H9 (cell line): ENCODE measurements around the gene BNIP5. TPM values are rescaled to one million over a fixed set of nuclear protein-coding genes. Genes with fewer than 3 reads are reported as not detected.

Experiments
- DNase-seq: peaks from one replicate; pipeline ENCODE4 v3.0.0-alpha.2; 2017
- H2AFZ ChIP-seq: one replicate; pipeline ENCODE4 v1.6.1; 2013; ENCODE audit warnings: mild to moderate bottlenecking, low read length, control low read depth, moderate library complexity
- H2AK5ac ChIP-seq: 2 replicates; pipeline ENCODE4 v1.6.1; 2013; ENCODE audit warnings: low read length, control low read depth, mixed read lengths; ENCODE audit not compliant: insufficient read length
- H2BK120ac ChIP-seq: one replicate; pipeline ENCODE4 v1.6.1; 2013; ENCODE audit warnings: low read depth, mild to moderate bottlenecking, low read length, control low read depth, inconsistent platforms; ENCODE audit not compliant: poor library complexity, severe bottlenecking
- H2BK12ac ChIP-seq: 2 replicates; pipeline ENCODE4 v1.6.1; 2013; ENCODE audit warnings: low read length, control low read depth, mixed read lengths, low read depth; ENCODE audit not compliant: insufficient read length
- H2BK15ac ChIP-seq: 2 replicates; pipeline ENCODE4 v1.6.1; 2013; ENCODE audit warnings: low read depth, low read length, control low read depth
- H2BK20ac ChIP-seq: one replicate; pipeline ENCODE4 v1.6.1; 2013; ENCODE audit warnings: low read depth, mild to moderate bottlenecking, low read length, control low read depth, inconsistent platforms; ENCODE audit not compliant: poor library complexity, severe bottlenecking
- H2BK5ac ChIP-seq: 2 replicates; pipeline ENCODE4 v1.6.1; 2013; ENCODE audit warnings: low read length, control low read depth, mixed read lengths; ENCODE audit not compliant: insufficient read length
- H3K14ac ChIP-seq: 2 replicates; pipeline ENCODE4 v1.6.1; 2013; ENCODE audit warnings: low read length, control low read depth; ENCODE audit not compliant: insufficient read depth
- H3K18ac ChIP-seq: 2 replicates; pipeline ENCODE4 v1.6.1; 2013; ENCODE audit warnings: low read depth, mild to moderate bottlenecking, mixed read lengths, low read length, control low read depth; ENCODE audit not compliant: insufficient read length
- H3K23ac ChIP-seq: 2 replicates; pipeline ENCODE4 v1.6.1; 2013; ENCODE audit warnings: low read length, control low read depth, mixed read lengths, low read depth; ENCODE audit not compliant: insufficient read length
- H3K23me2 ChIP-seq: 2 replicates; pipeline ENCODE4 v1.6.1; 2013; ENCODE audit warnings: low read depth, mild to moderate bottlenecking, mixed read lengths, low read length, control low read depth; ENCODE audit not compliant: insufficient read length, poor library complexity, severe bottlenecking
- H3K27ac ChIP-seq: 2 replicates; pipeline ENCODE4 v1.5.1; 2013; ENCODE audit warnings: low read length, control low read depth, mixed read lengths, low read depth; ENCODE audit not compliant: insufficient read length
- H3K27me3 ChIP-seq: 2 replicates; pipeline ENCODE4 v1.6.1; 2013; ENCODE audit warnings: low read length, control low read depth, inconsistent platforms; ENCODE audit not compliant: insufficient read depth
- H3K4ac ChIP-seq: 2 replicates; pipeline ENCODE4 v1.6.1; 2013; ENCODE audit warnings: low read depth, mild to moderate bottlenecking, control low read depth, inconsistent platforms, low read length, moderate library complexity
- H3K4me1 ChIP-seq: 2 replicates; pipeline ENCODE4 v1.6.1; 2013; ENCODE audit warnings: low read length, control low read depth, inconsistent platforms; ENCODE audit not compliant: insufficient read depth
- H3K4me2 ChIP-seq: 2 replicates; pipeline ENCODE4 v1.6.1; 2013; ENCODE audit warnings: low read length, control low read depth, mixed read lengths; ENCODE audit not compliant: insufficient read length, insufficient read depth
- H3K56ac ChIP-seq: 2 replicates; pipeline ENCODE4 v1.6.1; 2013; ENCODE audit warnings: low read depth, mild to moderate bottlenecking, mixed read lengths, low read length, control low read depth; ENCODE audit not compliant: insufficient read length
- H3K79me1 ChIP-seq: 2 replicates; pipeline ENCODE4 v1.6.1; 2013; ENCODE audit warnings: low read depth, mild to moderate bottlenecking, moderate library complexity, low read length, control low read depth, inconsistent platforms; ENCODE audit not compliant: insufficient read depth, poor library complexity, severe bottlenecking
- H3K79me2 ChIP-seq: 2 replicates; pipeline ENCODE4 v1.6.1; 2013; ENCODE audit warnings: low read length, control low read depth, inconsistent platforms; ENCODE audit not compliant: insufficient read depth
- H3K9ac ChIP-seq: 2 replicates; pipeline ENCODE4 v1.6.1; 2013; ENCODE audit warnings: low read length, control low read depth, mixed read lengths; ENCODE audit not compliant: insufficient read length; ENCODE audit errors: extremely low read depth
- H3K9me3 ChIP-seq: one replicate; pipeline ENCODE4 v1.6.1; 2013; ENCODE audit warnings: low read depth, low read length, inconsistent platforms; ENCODE audit not compliant: control insufficient read depth
- H3T11ph ChIP-seq: one replicate; pipeline ENCODE4 v1.6.1; 2013; ENCODE audit warnings: mild to moderate bottlenecking, low read length, control low read depth, inconsistent platforms
- H4K20me1 ChIP-seq: one replicate; pipeline ENCODE4 v1.6.1; 2013; ENCODE audit not compliant: control insufficient read depth, insufficient read length, insufficient read depth
- H4K5ac ChIP-seq: 2 replicates; pipeline ENCODE4 v1.6.1; 2013; ENCODE audit warnings: low read depth, mild to moderate bottlenecking, mixed read lengths, low read length, control low read depth; ENCODE audit not compliant: insufficient read length
- H4K8ac ChIP-seq: replicated peaks from 2 replicates; pipeline ENCODE4 v1.6.1; 2013; ENCODE audit warnings: low read length, control low read depth, mixed read lengths, low read depth; ENCODE audit not compliant: insufficient read length
- H4K91ac ChIP-seq: 2 replicates; pipeline ENCODE4 v1.6.1; 2013; ENCODE audit warnings: low read depth, mild to moderate bottlenecking, moderate library complexity, mixed read lengths, low read length, control low read depth; ENCODE audit not compliant: insufficient read length
- H3K27ac Mint-ChIP-seq, 3 experiments: 2 replicates in 2 of 3; 3 replicates in 1 of 3; pipeline ENCODE4 v1.8.0; 2020 to 2021; ENCODE audit warnings: mixed read lengths in 3 of 3, mild to moderate bottlenecking in 1 of 3, moderate library complexity in 1 of 3
- H3K27me3 Mint-ChIP-seq: 2 replicates; pipeline ENCODE4 v1.8.0; 2021; ENCODE audit warnings: low read depth, mild to moderate bottlenecking, moderate library complexity, mixed read lengths
- H3K36me3 Mint-ChIP-seq, 3 experiments: 2 replicates in 2 of 3; 3 replicates in 1 of 3; pipeline ENCODE4 v1.8.0; 2020 to 2021; ENCODE audit warnings: low read depth in 3 of 3, mixed read lengths in 3 of 3; ENCODE audit not compliant: insufficient read depth in 1 of 3
- H3K4me1 Mint-ChIP-seq, 2 experiments: 2 replicates each; pipeline ENCODE4 v1.8.0; 2020; ENCODE audit warnings: mixed read lengths in 2 of 2
- H3K4me3 Mint-ChIP-seq, 2 experiments: 2 replicates in 1 of 2; 3 replicates in 1 of 2; pipeline ENCODE4 v1.8.0; 2020 to 2021; ENCODE audit warnings: mild to moderate bottlenecking in 2 of 2, mixed read lengths in 2 of 2, moderate library complexity in 1 of 2
- H3K9me3 Mint-ChIP-seq, 2 experiments: 2 replicates in 1 of 2; 3 replicates in 1 of 2; pipeline ENCODE4 v1.8.0; 2020; ENCODE audit warnings: mild to moderate bottlenecking in 2 of 2, mixed read lengths in 2 of 2, moderate library complexity in 1 of 2
- CTCF ChIP-seq: fragments of 200-600 bp; sonication (generic); conservative IDR thresholded peaks from 3 replicates; pipeline ENCODE4 v1.8.0; 2021; ENCODE audit warnings: antibody characterized with exemption, mild to moderate bottlenecking
- WGBS: extraction: QIAGEN DNeasy Blood & Tissue Kit; methylation state at CpG from one replicate; pipeline ENCODE4 v1.1.7; 2013; ENCODE audit warnings: missing lambda C conversion rate, low lambda C conversion rate, mixed read lengths; ENCODE audit not compliant: insufficient read length; ENCODE audit errors: extremely low coverage; 5-methylcytosine and 5-hydroxymethylcytosine counted together
- total RNA-seq: library from RNA; stranded (reverse); gene quantifications from 2 replicates; pipeline ENCODE4 v1.2.1, GENCODE V29; 2021

The BNIP5 gene
- total RNA-seq, 1 experiment from 2014 or later = not detected

GRCh38 chr6:36374194-36374593, 37.5 kb upstream of the BNIP5 start:
- Histone ChIP-seq H3K4me1 (peaks cover 4% of the 10 kb centered on the region; the same call in 1 of the 2 replicates), H3K4me2 (no peak overlapping the region), H2AK5ac (no peak overlapping the region), H3K27ac (no peak overlapping the region), H2BK120ac (no peak overlapping the region), H2BK5ac (no peak overlapping the region), H3K18ac (no peak overlapping the region), H3K56ac (no peak overlapping the region), H2BK12ac (no peak overlapping the region), H3K23ac (no peak overlapping the region), H2BK20ac (no peak overlapping the region), H4K5ac (no peak overlapping the region), H2AFZ (no peak overlapping the region), H3K9ac (no peak overlapping the region), H3K79me1 (no peaks in the 10 kb centered on the region), H3K23me2 (no peaks in the 10 kb centered on the region), H3K4ac (no peak overlapping the region), H2BK15ac (no peak overlapping the region), H3K9me3 (no peaks in the 10 kb centered on the region), H4K20me1 (no peaks in the 10 kb centered on the region), H3T11ph (no peak overlapping the region), H4K8ac (no peak overlapping the region), H4K91ac (no peak overlapping the region), H3K14ac (no peak overlapping the region), H3K27me3 (no peaks in the 10 kb centered on the region), H3K79me2 (0 out of 2 replicates have a peak, but pooled peaks cover 2% of the 10 kb centered on the region)
- peaks cover 7% of the 10 kb centered on the region for H3K27me3 Mint-ChIP-seq
- WGBS = no CpG with 5 or more reads among the region's 4 CpGs
- no peak for DNase-seq
- no peak for TF ChIP-seq CTCF
- H3K36me3 Mint-ChIP-seq = peaks cover 0 to 7% (median 0%) of the 10 kb centered on the region in 3 experiments; a peak in 2 of 7 replicates
- H3K9me3 Mint-ChIP-seq = peaks cover 0 to 4% of the 10 kb centered on the region in 2 experiments; a peak in 2 of 5 replicates
- no peak overlapping the region for H3K4me3 Mint-ChIP-seq
- H3K4me1 Mint-ChIP-seq = peaks cover 24% of the 10 kb centered on the region in 2 experiments
- no peak overlapping the region for H3K27ac Mint-ChIP-seq
